Epithelial cell of proximal tubule (primary cell): ENCODE data around the gene APBB1IP. TPM values are rescaled to one million over a fixed set of nuclear protein-coding genes. Genes with fewer than 3 reads are reported as not detected.
"Not testable (repeated sequence)": the region's sequence is repeated elsewhere in the genome, so short reads cannot be mapped to it uniquely, and the experiment has no call there.

ENCODE experiments used
- DNase-seq: peaks from one replicate; pipeline ENCODE4 v3.0.0-alpha.2; 2011; ENCODE audit warnings: low read depth
- H3K4me3 ChIP-seq: 2 replicates; pipeline ENCODE4 v1.5.1; 2011; ENCODE audit warnings: low read depth, mild to moderate bottlenecking, low read length
- CTCF ChIP-seq: conservative IDR thresholded peaks from 2 replicates; pipeline ENCODE4 v1.5.1; 2012; ENCODE audit warnings: low read depth, mild to moderate bottlenecking, low read length
- total RNA-seq: library from RNA; depleted of rRNA; stranded (reverse); fragments of >200 nt; gene quantifications from 2 replicates; pipeline ENCODE4 v1.2.3, GENCODE V29; 2015

APBB1IP gene
- total RNA-seq: 1.6 and 3.1 TPM in 2 replicates

- peak; percentile 27 for TF ChIP-seq CTCF
- DNase-seq: no peak
- peak within 1 kb of the TSS; percentile 82 for H3K4me3 ChIP-seq
These were observed at the start of gene APBB1IP for GRCh38 chr10:26437637-26438461. Gene APBB1IP (plus strand): TSS chr10:26438341. CDS start chr10:26492327, 53,986 bp downstream.

GRCh38 chr10:26389533-26389932 is 48.6 kb upstream of the APBB1IP start:
- no peak for TF ChIP-seq CTCF
- H3K4me3 ChIP-seq: no peak overlapping the region
- no peak for DNase-seq

- TF ChIP-seq CTCF: no peak
- peak overlapping the region; percentile 45 for H3K4me3 ChIP-seq
- no peak for DNase-seq
These were observed 46.1 kb upstream of the APBB1IP start for GRCh38 chr10:26391701-26392695.

GRCh38 chr10:26398353-26398752 is 39.8 kb upstream of the APBB1IP start:
- not testable (repeated sequence) for DNase-seq

GRCh38 chr10:26407406-26407969 is 30.7 kb upstream of the APBB1IP start:
- no peak overlapping the region for H3K4me3 ChIP-seq
- peak; percentile 99 for DNase-seq
- no peak for TF ChIP-seq CTCF

More at GRCh38 chr10:26398353-26398752, 39.8 kb upstream of the APBB1IP start:
- H3K4me3 ChIP-seq: not testable (repeated sequence)

- H3K4me3 ChIP-seq: no peak overlapping the region
- DNase-seq: no peak
- TF ChIP-seq CTCF: no peak
These were observed 29.2 kb upstream of the APBB1IP start for GRCh38 chr10:26408858-26409494.
